ENCODE data around the gene PPP6R1.

The PPP6R1 gene

GRCh38 chr19:55199620-55200204 lies 59.1 kb downstream of the PPP6R1 start:
- Histone ChIP-seq H3K27me3 (ENCODE audit: control insufficient read depth, insufficient read depth, low read length) (peaks cover 10% of the 10 kb centered on the region), H3K27ac (ENCODE audit: low read length) (no peak overlapping the region), H3K9me3 (ENCODE audit: control insufficient read depth, low read depth, low read length) (no peaks in the 10 kb centered on the region), H3K4me1 (ENCODE audit: control insufficient read depth, low read depth, low read length) (no peaks in the 10 kb centered on the region), H3K4me3 (ENCODE audit: low read length) (no peak overlapping the region), H3K9ac (ENCODE audit: low read length) (no peak overlapping the region), H3K36me3 (ENCODE audit: control insufficient read depth, low read depth, low read length) (no peaks in the 10 kb centered on the region)

- H3K9ac ChIP-seq (ENCODE audit: low read length): no peak overlapping the region
- no peak overlapping the region for H3K27ac ChIP-seq (ENCODE audit: low read length)
- H3K4me1 ChIP-seq (ENCODE audit: control insufficient read depth, low read depth, low read length): no peaks in the 10 kb centered on the region
- no peaks in the 10 kb centered on the region for H3K9me3 ChIP-seq (ENCODE audit: control insufficient read depth, low read depth, low read length)
- peaks cover 10% of the 10 kb centered on the region for H3K27me3 ChIP-seq (ENCODE audit: control insufficient read depth, insufficient read depth, low read length)
- no peak overlapping the region for H3K4me3 ChIP-seq (ENCODE audit: low read length)
- H3K36me3 ChIP-seq (ENCODE audit: control insufficient read depth, low read depth, low read length): no peaks in the 10 kb centered on the region
Observed at GRCh38 chr19:55198651-55199050, 60.2 kb downstream of the PPP6R1 start.

GRCh38 chr19:55197528-55197927 lies 61.3 kb downstream of the PPP6R1 start:
- no peaks in the 10 kb centered on the region for H3K4me1 ChIP-seq (ENCODE audit: control insufficient read depth, low read depth, low read length)
- no peak overlapping the region for H3K27ac ChIP-seq (ENCODE audit: low read length)
- peaks cover 10% of the 10 kb centered on the region for H3K27me3 ChIP-seq (ENCODE audit: control insufficient read depth, insufficient read depth, low read length)

GRCh38 chr19:55196803-55197202 lies 62.0 kb downstream of the PPP6R1 start:
- Histone ChIP-seq H3K4me1 (ENCODE audit: control insufficient read depth, low read depth, low read length) (no peaks in the 10 kb centered on the region), H3K9ac (ENCODE audit: low read length) (no peak overlapping the region), H3K4me3 (ENCODE audit: low read length) (no peak overlapping the region), H3K27me3 (ENCODE audit: control insufficient read depth, insufficient read depth, low read length) (peaks cover 10% of the 10 kb centered on the region), H3K9me3 (ENCODE audit: control insufficient read depth, low read depth, low read length) (no peaks in the 10 kb centered on the region), H3K27ac (ENCODE audit: low read length) (no peak overlapping the region), H3K36me3 (ENCODE audit: control insufficient read depth, low read depth, low read length) (no peaks in the 10 kb centered on the region)

More at GRCh38 chr19:55197528-55197927, 61.3 kb downstream of the PPP6R1 start:
- H3K9me3 ChIP-seq (ENCODE audit: control insufficient read depth, low read depth, low read length): no peaks in the 10 kb centered on the region
- H3K36me3 ChIP-seq (ENCODE audit: control insufficient read depth, low read depth, low read length): no peaks in the 10 kb centered on the region
- H3K4me3 ChIP-seq (ENCODE audit: low read length): no peak overlapping the region
- no peak overlapping the region for H3K9ac ChIP-seq (ENCODE audit: low read length)

- no peaks in the 10 kb centered on the region for H3K36me3 ChIP-seq (ENCODE audit: control insufficient read depth, low read depth, low read length)
- no peaks in the 10 kb centered on the region for H3K4me1 ChIP-seq (ENCODE audit: control insufficient read depth, low read depth, low read length)
- H3K9ac ChIP-seq (ENCODE audit: low read length): no peak overlapping the region
- H3K9me3 ChIP-seq (ENCODE audit: control insufficient read depth, low read depth, low read length): no peaks in the 10 kb centered on the region
- no peaks in the 10 kb centered on the region for H3K27me3 ChIP-seq (ENCODE audit: control insufficient read depth, insufficient read depth, low read length)
- no peak overlapping the region for H3K27ac ChIP-seq (ENCODE audit: low read length)
- H3K4me3 ChIP-seq (ENCODE audit: low read length): no peak overlapping the region
Observed at GRCh38 chr19:55193481-55193880, 65.3 kb downstream of the PPP6R1 start.

GRCh38 chr19:55189403-55189835 lies 69.4 kb downstream of the PPP6R1 start:
- no peaks in the 10 kb centered on the region for H3K9me3 ChIP-seq (ENCODE audit: control insufficient read depth, low read depth, low read length)
- no peaks in the 10 kb centered on the region for H3K36me3 ChIP-seq (ENCODE audit: control insufficient read depth, low read depth, low read length)
- H3K27me3 ChIP-seq (ENCODE audit: control insufficient read depth, insufficient read depth, low read length): no peaks in the 10 kb centered on the region
- H3K4me1 ChIP-seq (ENCODE audit: control insufficient read depth, low read depth, low read length): no peaks in the 10 kb centered on the region
- H3K27ac ChIP-seq (ENCODE audit: low read length): no peak overlapping the region
- H3K4me3 ChIP-seq (ENCODE audit: low read length): no peak overlapping the region
- H3K9ac ChIP-seq (ENCODE audit: low read length): no peak overlapping the region

- H3K4me1 ChIP-seq (ENCODE audit: control insufficient read depth, low read depth, low read length): no peaks in the 10 kb centered on the region
- no peak overlapping the region for H3K4me3 ChIP-seq (ENCODE audit: low read length)
- H3K9me3 ChIP-seq (ENCODE audit: control insufficient read depth, low read depth, low read length): no peaks in the 10 kb centered on the region
- H3K27ac ChIP-seq (ENCODE audit: low read length): no peak overlapping the region
- peaks cover 3% of the 10 kb centered on the region for H3K27me3 ChIP-seq (ENCODE audit: control insufficient read depth, insufficient read depth, low read length)
- no peaks in the 10 kb centered on the region for H3K36me3 ChIP-seq (ENCODE audit: control insufficient read depth, low read depth, low read length)
- H3K9ac ChIP-seq (ENCODE audit: low read length): no peak overlapping the region
Observed at GRCh38 chr19:55188625-55189024, 70.2 kb downstream of the PPP6R1 start.

GRCh38 chr19:55186080-55186479 lies 72.7 kb downstream of the PPP6R1 start:
- Histone ChIP-seq H3K9ac (ENCODE audit: low read length) (no peak overlapping the region), H3K27ac (ENCODE audit: low read length) (no peak overlapping the region), H3K36me3 (ENCODE audit: control insufficient read depth, low read depth, low read length) (no peaks in the 10 kb centered on the region), H3K4me1 (ENCODE audit: control insufficient read depth, low read depth, low read length) (no peaks in the 10 kb centered on the region), H3K4me3 (ENCODE audit: low read length) (no peak overlapping the region), H3K9me3 (ENCODE audit: control insufficient read depth, low read depth, low read length) (no peaks in the 10 kb centered on the region), H3K27me3 (ENCODE audit: control insufficient read depth, insufficient read depth, low read length) (peaks cover 25% of the 10 kb centered on the region)

GRCh38 chr19:55181740-55182139 lies 77.1 kb downstream of the PPP6R1 start:
- Histone ChIP-seq H3K4me3 (ENCODE audit: low read length) (no peak overlapping the region), H3K9ac (ENCODE audit: low read length) (no peak overlapping the region), H3K4me1 (ENCODE audit: control insufficient read depth, low read depth, low read length) (peaks cover 5% of the 10 kb centered on the region), H3K36me3 (ENCODE audit: control insufficient read depth, low read depth, low read length) (no peaks in the 10 kb centered on the region), H3K27ac (ENCODE audit: low read length) (no peak overlapping the region), H3K9me3 (ENCODE audit: control insufficient read depth, low read depth, low read length) (no peaks in the 10 kb centered on the region), H3K27me3 (ENCODE audit: control insufficient read depth, insufficient read depth, low read length) (peaks cover 49% of the 10 kb centered on the region)

All from iPS-18a (cell line).